Prostate gland (tissue), 2 donors: Measurements from ENCODE around the gene SERINC5.

Source experiments
- CTCF ChIP-seq, 4 experiments: fragments of 200-600 bp in 2 of 4; fragments of 450-650 bp in 2 of 4; sonication (generic) in 2 of 4; IDR thresholded peaks; 1 replicate in 3 of 4; 2 replicates in 1 of 4; pipeline ENCODE4 v1.5.1; 2016 to 2019; ENCODE audit warnings: antibody characterized with exemption in 4 of 4, mild to moderate bottlenecking in 2 of 4, moderate library complexity in 2 of 4
- POLR2A ChIP-seq: fragments of 450-650 bp; IDR thresholded peaks from one replicate; pipeline ENCODE4 v1.6.1; 2016; ENCODE audit warnings: antibody characterized with exemption, mild to moderate bottlenecking
- POLR2AphosphoS5 ChIP-seq: sonication (generic); formaldehyde crosslinking; IDR thresholded peaks from one replicate; pipeline ENCODE4 v1.6.1; 2017; ENCODE audit warnings: antibody characterized with exemption

GRCh38 chr5:80216096-80216495, 39.8 kb downstream of the SERINC5 start:
- TF ChIP-seq CTCF (IDR thresholded peaks at IDR 0.05) (no peak), POLR2A (no peak), POLR2AphosphoS5 (no peak)
